Brain microvascular endothelial cell (primary cell): ENCODE data around the gene ZCCHC2.

Experiments
- DNase-seq: peaks from one replicate; pipeline ENCODE4 v3.0.0-alpha.2; 2020
- H3K27ac ChIP-seq: fragments of 250-450 bp; sonication (Bioruptor Pico); 2 replicates; pipeline ENCODE4 v1.5.1; 2020; ENCODE audit warnings: mild to moderate bottlenecking, moderate library complexity
- H3K27me3 ChIP-seq: fragments of 250-450 bp; sonication (Bioruptor Pico); replicated peaks from 2 replicates; pipeline ENCODE4 v1.5.1; 2020; ENCODE audit warnings: mild to moderate bottlenecking
- H3K36me3 ChIP-seq: fragments of 250-450 bp; sonication (Bioruptor Pico); replicated peaks from 2 replicates; pipeline ENCODE4 v1.5.1; 2020; ENCODE audit warnings: mild to moderate bottlenecking
- H3K4me3 ChIP-seq: 2 replicates; pipeline ENCODE4 v1.5.1; 2011; ENCODE audit warnings: low read depth, mild to moderate bottlenecking, control low read depth, low read length, moderate library complexity
- CTCF ChIP-seq: IDR thresholded peaks from 2 replicates; pipeline ENCODE4 v1.5.1; 2011; ENCODE audit warnings: low read depth, mild to moderate bottlenecking, moderate library complexity, low read length, control low read depth, inconsistent platforms; ENCODE audit errors: missing control alignments
- in situ Hi-C: cut with HindIII; loops from 2 replicates; pipeline ENCODE4 v1.10.0; 2017; ENCODE audit warnings: low sequenced_read_pairs, low pct_ligation_motif_present

Gene ZCCHC2

GRCh38 chr18:62587689-62588088, 64.9 kb downstream of the ZCCHC2 start:
- no peak for TF ChIP-seq CTCF
- H3K27ac ChIP-seq = no peak overlapping the region
- in situ Hi-C loops = no loop called here
- no peaks in the 10 kb centered on the region for H3K36me3 ChIP-seq
- no peak for DNase-seq
- no peaks in the 10 kb centered on the region for H3K27me3 ChIP-seq
- H3K4me3 ChIP-seq = no peak overlapping the region

GRCh38 chr18:62588217-62588616, 65.4 kb downstream of the ZCCHC2 start:
- Histone ChIP-seq H3K4me3 (no peak overlapping the region), H3K27ac (no peak overlapping the region), H3K36me3 (no peaks in the 10 kb centered on the region), H3K27me3 (no peaks in the 10 kb centered on the region)
- in situ Hi-C loops = no loop called here
- no peak for TF ChIP-seq CTCF
- DNase-seq = no peak

GRCh38 chr18:62590799-62591590, 68.2 kb downstream of the ZCCHC2 start:
- no peak for TF ChIP-seq CTCF
- no peaks in the 10 kb centered on the region for H3K36me3 ChIP-seq
- in situ Hi-C loops = no loop called here

GRCh38 chr18:62596145-62597005, 73.5 kb downstream of the ZCCHC2 start:
- no peak for DNase-seq
- TF ChIP-seq CTCF = no peak
- H3K4me3 ChIP-seq = peak overlapping the region; percentile 42
- peaks cover 22% of the 10 kb centered on the region for H3K27me3 ChIP-seq
- no peak overlapping the region for H3K27ac ChIP-seq
- no peaks in the 10 kb centered on the region for H3K36me3 ChIP-seq
- in situ Hi-C loops = no loop called here

More at GRCh38 chr18:62590799-62591590, 68.2 kb downstream of the ZCCHC2 start:
- H3K27ac ChIP-seq = no peak overlapping the region
- peaks cover 4% of the 10 kb centered on the region for H3K27me3 ChIP-seq
- H3K4me3 ChIP-seq = no peak overlapping the region
- DNase-seq = no peak

- no peak for DNase-seq
- no peak for TF ChIP-seq CTCF
- in situ Hi-C loops = loop anchor here (25.0 kb wide), 1 partner anchor 360 kb away; no protein-coding TSS in a partner anchor
- H3K4me3 ChIP-seq = no peak overlapping the region
- peaks cover 9% of the 10 kb centered on the region for H3K27me3 ChIP-seq
- no peak overlapping the region for H3K27ac ChIP-seq
- no peaks in the 10 kb centered on the region for H3K36me3 ChIP-seq
These were observed 79.0 kb downstream of the ZCCHC2 start for GRCh38 chr18:62601871-62602270.
